GM19351 (cell line): ENCODE data around the gene VNN1.
A peak's percentile ranks its signal among the peaks of the same experiment; 100 is the strongest.
"Not testable (repeated sequence)": the region's sequence is repeated elsewhere in the genome, so short reads cannot be mapped to it uniquely, and the experiment has no call there.

Source experiments
- ATAC-seq: cut with Tn5 transposase; IDR thresholded peaks from one replicate; pipeline ENCODE4 v1.9.1; 2021; ENCODE audit warnings: mild to moderate bottlenecking, moderate library complexity; ENCODE audit not compliant: unreplicated experiment

The VNN1 gene

DNA sequence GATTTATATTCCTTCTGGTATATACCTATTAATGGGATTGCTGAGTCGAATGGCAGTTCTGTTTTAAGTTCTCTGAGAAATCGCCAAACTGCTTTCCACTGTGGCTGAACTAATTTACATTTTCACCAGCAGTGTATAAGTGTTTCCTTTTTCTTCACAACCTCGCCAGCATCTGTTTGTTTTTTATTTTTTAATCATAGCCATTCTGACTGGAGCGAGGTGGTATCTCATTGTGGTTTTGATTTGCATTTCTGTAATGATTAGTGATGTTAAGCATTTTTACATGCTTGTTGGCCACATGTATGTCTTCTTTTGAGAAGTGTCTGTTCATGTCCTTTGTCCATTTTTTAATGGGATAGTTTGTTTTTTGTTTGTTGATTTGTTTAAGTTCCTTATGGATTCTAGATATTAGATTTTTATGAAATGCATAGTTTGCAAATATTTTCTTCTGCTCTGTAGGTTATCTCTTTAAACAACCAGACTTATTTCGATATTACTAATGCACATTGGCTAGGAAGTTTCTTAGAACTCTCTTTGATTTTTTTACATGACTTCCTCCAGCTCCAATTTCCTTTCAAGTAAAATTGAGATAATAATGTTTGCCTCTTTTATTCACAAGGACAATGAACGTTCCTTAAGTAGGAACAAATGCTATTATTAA is 12.2 kb upstream of the VNN1 start:
- ATAC-seq, result peak; percentile 74

DNA sequence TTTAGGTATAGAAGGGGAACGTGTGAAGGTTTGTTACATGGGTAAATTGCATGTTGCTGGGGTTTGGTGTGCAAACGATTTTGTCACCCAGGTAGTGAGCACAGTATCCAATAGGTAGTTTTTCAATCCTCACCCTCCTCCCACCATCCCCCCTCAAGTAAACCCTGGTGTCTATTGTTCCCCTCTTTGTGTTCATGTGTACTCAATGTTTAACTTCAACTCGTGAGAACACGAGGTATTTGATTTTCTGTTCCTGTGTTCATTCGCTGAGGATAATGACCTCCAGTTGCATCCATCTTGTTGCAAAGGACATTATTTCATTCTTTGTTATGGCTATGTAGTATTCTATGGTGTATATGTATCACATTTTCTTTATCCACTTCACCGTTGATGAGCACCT is 11.6 kb upstream of the VNN1 start:
- no peak for ATAC-seq

DNA sequence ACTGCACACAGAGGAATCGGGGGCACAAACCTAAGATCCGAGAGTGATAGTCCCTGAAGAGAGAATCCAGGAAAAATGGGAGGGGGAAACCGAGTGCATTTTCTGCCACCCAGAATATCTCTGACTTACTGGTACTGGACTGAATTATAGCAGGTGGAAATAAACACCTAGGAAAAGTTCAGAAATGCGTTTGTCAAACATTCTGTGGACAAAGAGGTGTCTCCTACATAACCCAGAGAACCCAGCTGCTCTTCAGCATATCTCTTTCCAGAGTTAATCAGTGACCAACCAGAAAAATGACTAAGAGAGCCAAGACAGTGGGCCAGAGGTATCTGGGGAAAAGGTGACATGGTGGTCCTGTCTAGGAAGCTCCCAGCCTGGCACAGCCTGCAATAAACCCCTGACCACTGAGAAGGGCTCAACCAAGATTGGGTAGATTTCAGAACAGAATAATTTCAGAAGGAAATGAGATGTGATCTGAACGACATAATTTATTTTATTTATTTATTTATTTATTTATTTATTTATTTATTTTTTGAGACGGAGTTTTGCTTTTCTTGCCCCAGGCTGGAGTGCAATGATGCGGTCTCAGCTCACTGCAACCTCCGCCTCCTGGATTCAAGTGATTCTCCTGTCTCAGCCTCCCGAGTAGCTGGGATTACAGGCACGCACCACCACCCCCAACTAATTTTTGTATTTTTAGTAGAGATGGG is 6.0 kb upstream of the VNN1 start:
- no peak for ATAC-seq

DNA sequence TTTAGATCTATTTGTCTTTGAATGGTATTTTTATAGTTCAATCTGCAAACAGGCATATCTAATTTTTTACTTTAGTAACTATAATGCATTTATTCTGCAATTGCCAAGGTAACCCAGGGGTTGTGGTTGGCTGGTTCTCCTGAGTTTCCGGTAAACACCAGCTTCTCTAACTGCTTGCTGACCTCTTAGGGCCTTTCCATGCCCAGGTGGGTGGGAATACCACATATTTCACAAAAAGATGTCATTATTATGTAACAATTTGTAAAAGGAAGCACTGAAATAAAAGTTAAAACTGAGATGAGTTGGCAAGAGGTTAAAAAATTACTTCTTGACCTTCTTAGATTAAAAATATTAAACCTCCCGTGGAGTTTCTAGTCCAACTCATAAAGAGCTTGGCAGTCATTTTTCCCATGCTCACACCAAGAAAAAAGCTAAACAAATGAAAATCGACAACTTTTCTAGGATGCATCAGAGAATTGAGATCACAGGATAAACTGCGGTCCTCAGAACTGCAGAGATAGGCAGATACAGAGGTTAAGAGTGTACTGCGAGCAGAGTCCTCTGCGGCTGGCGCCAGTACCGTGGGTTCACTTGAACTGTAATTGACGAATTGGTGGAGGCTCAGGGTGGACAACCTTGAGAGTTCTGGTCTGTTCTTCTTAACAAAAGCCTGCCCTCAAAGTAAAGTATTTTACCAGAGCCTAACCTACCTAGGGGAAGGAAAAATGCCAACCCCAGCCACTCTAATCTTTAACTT is 2.2 kb upstream of the VNN1 start:
- ATAC-seq, result no peak

DNA sequence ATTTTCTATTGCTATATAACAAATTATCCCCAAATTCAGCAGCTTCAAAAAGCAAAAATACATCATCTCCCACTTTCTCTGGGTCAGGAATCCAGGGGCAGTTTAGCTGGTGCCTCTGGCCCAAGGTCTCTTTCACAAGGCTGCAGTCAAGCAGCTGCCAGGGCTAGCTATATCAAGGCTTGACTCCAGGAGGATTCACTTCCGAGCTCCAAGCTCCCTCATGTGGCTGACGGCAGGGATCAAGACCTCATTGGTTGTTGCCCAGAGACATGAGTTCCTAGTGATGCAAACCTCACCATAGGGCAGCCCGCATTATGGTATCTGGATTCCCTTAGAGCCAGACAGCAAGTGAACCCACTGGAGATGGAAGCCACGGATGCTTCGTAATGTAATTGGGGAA is 1.3 kb upstream of the VNN1 start:
- no peak for ATAC-seq

DNA sequence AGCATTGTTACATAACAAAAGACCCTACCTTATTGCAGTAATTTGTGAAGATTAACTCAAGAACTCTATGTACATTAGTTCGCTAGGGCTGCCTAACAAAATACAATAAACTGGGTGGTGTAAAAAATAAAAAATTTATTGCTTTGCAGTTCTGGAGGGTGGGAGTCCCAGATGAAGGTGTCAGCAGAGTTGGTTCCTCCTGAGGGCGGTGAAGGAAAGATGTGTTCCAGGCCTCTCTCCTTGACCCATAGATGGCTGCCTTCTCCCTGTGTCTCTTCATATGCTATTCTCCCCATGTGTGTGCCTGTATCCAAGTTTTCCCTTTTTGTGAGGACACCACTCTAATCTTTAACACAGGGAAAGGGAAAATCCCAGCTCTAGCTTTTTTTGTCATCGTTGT is 305 bp upstream of the VNN1 start:
- ATAC-seq, result no peak

DNA sequence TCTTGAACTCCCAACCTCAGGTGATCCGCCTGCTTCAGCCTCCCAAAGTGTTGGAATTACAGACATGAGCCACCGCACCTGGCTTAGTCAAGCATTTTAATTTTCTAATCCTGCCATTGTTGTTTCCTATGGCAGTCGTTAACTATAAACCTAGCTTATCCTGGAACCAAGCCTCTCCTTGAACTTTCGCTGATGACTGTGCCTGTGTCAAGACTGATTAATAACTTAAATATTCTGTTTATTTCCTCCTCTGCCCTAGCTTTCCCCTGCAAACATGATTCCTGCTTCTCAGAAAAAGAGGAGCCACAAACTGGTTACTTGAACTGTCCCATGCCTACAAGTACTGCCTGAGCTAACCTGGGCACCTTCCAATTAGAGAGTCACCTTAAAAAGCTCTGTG is 1.5 kb downstream of the VNN1 start:
- no peak for ATAC-seq

DNA sequence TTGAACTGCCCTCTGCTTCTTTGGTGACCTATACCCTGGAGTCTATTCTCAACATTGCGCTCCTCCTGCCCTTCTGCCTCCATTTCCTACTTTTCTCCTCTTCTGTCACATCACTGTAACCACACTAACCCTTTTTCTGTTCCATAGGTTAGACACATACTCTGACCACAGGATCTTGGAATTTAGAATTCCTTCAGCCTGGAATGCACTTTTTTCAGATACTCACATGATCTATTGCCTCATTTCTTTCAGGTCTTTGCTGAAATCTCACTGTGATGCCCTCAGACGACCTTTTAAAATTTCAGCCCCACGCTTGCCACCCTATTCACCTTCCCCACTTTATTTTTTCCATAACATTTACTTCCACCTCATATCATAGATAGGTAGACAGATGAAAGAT is 5.1 kb downstream of the VNN1 start:
- no peak for ATAC-seq

DNA sequence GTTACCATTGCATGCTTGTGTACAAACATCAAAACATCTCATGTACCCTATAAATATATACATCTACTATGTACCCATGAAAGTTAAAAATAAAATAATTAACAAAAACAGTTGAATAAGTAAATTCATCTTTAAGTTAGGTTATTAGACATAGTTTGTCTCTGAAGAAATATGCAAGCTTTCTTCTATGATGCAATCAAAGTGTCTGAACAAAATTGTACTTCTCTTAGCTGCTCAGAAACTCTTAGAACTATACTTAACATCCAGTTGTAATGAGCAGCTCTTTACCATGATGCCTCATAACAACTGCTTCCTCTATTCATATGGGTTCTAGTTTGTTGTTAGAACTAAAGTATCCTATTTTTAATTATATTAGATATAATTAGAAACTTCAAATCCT is 5.9 kb downstream of the VNN1 start:
- ATAC-seq, result no peak

DNA sequence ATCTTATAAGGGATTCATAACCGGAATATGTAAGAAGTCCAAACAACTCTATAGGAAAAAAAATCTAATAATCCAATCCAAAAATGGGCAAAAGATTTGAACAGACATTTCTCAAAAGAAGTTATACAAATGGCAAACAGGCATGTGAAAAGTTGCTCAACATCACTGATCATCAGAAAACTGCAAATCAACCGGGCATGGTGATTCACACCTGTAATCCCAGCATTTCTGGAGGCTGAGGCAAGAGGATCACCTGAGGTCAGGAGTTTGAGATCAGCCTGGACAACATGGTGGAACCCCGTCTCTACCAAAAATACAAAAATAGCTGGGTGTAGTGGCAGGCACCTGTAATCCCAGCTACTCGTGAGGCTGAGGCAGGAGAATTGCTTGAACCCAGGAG is 7.1 kb downstream of the VNN1 start:
- ATAC-seq, result not testable (repeated sequence)

DNA sequence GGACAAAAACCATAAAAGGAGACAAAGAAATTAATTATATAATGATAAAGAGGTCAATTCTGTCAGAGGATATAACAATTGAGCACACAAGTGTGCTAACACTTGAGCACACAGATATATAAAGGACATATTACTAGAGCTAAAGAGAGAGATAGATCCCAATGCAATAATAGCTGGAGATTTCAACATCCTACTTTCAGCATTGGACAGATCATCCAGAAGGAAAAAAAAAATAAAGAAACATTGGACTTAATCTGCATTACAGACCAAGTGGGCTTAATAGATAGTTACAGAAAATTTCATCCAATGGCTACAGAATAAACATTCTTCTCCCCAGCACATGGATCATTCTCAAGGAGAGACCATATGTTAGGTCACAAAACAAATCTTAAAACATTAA is 9.9 kb downstream of the VNN1 start:
- ATAC-seq, result no peak

DNA sequence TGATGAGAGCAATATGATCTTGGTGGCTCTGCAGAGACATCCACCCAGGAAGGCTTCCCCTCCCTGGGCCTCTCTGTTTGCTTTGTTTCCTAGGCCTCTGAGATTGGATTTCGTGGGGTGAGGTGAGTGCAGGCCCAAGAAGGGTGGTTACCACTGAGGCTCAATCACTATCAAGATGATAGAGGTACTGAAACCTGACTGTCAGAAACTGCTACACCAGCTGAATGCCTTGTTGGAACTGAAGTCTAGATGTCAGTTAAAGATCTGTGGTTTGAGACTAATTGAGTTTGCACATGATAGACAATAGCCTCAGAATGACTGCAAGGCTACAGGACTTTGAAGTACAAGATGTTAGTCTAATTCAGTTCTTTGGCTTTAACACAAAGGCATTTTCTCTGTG is 15.2 kb downstream of the VNN1 start:
- ATAC-seq, result peak; percentile 98

DNA sequence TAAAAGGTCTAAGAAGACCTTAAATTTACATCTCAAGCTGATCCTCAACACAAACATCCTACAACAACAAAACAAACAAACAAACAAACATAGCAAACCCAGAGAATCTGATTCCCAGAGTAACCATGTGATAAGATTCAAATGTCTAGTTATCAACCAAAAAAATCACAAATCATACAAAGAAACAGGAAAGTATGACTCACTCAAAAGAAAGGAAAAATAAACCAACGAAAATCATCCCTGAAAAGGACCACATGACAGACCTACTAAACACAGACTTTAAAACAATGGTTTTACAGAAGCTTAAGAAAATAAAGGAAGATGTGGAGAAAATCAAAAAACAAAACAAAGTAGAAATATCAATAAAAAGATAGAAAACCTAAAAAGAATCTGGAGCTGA is 18.1 kb downstream of the VNN1 start:
- ATAC-seq, result no peak

DNA sequence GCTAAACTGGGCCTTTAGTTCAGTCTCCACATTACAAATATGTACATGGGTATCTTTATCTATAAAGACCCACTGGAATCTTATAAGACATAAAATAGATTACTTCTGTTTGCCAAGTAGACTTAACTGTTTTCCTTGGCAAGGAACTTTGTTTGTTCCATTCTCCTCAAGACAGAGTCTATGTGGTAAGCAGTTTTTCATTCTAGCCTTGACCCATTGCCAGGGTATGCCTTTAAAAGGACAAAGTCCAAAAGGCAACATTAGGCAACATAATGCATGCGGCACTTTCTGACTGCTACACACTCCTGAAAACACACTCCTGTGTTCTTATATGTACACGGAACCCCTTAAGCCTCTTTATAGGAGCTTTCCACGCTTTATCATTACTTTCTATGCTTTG is 20.4 kb downstream of the VNN1 start:
- no peak for ATAC-seq

DNA sequence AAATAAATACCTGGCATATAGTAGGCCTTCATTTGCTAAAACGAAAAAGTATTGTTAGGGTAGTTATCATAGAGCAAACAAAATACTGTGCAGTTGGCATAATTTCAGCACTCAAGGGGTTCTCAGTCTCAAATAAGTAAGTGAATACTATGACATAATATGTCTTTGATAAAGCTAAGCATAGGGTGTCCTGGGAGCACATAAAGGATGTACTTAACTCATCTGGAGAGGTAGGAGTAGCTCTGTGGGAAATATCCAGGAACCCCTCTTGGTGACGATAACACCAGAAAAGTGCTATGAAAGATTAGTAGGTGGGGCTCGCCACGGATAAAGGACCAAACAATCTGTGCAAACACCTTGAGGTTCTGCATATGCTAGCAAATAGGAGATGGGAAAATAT is 23.2 kb downstream of the VNN1 start:
- no peak for ATAC-seq

DNA sequence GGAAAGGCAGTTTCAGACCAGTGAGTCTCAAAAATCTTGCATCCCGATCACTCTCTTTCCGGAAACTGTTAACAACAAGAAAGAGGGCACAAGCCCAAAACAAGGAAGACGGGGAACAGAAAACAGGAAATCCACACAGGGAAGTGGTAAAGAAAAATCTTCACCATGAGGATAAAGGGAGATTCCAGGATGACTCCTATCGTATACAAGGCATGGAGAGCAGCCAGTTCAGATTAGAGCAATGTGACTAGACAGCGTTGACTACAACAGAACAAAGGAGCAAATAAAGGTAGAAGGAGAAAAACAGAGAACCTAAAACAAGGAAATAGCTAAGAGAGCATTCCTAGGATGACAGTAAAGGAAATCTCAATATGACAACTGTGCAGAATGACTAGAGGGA is 26.5 kb downstream of the VNN1 start:
- no peak for ATAC-seq

DNA sequence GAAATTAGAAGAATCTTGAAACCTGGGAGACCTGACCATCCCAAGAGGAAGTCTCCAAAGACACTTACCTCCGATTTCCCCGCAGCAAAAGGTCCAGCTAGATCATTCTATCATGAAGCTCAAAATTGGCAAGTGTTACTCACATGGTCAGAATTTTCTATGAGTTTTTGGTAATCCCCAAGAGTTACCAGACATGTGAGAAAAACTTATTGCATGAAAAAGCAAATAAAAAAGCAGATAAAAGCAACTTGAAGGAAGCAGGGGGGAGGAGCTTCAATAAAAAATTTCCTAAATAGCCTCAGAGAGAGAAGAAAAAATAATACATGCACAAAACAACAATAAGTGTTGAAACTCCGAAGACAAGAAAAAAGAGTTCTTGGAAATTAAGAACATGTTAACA is 27.3 kb downstream of the VNN1 start:
- ATAC-seq, result no peak

DNA sequence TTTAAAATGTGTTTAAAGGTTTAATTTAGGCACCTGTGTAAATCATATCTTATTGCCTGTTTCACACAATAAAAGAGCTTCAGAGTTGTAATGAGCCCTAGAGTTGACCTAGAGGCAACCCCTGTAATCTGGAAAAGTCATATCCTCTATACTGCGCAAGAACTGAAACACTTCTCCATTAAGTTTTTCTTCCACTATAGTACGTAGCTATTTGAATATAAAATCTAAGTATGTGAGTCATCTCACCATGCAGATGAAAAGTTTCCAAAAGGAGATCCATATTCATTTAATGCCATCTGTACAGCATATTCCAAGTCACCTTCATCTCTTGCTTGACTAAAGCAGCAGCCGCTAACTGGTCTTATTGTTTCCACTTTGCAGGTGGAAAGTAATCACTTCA is 28.8 kb downstream of the VNN1 start:
- ATAC-seq, result no peak

DNA sequence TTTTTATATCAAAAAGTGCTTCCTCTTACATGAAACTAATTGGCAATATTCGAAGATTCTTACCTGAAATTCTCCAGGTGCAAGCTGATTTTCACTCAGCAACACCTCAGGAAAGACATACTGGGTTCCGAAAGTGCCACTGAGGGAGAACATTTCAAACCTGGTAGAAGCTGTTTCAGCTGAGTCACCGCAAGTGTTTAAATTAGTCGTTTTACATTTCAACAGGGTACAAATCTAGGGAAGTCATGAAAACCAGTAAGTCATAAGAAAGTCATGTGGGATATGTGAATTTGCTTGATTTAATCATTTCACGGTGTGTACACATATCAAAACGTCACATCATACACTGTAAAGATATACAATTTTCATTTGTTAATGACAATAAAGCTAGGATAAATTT is 29.6 kb downstream of the VNN1 start:
- ATAC-seq, result no peak

DNA sequence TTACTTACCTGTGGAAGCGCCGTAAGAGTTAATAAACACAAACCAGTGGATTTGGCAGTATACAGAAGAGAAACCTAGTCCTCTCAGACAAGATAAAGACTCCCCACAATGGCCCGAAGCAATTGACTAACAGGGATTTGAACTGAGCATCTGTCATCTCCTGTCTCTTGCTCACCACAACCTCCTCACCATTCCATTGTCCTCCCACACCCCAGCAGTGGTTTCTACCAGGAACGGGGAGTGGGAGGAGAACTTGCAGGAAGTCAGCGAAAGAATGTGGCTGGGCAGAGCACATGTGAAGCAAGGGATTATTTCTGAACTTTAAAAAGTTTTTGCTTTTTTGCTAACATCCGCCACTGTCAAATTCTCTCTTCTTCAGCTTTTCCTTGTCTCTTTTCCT is 30.3 kb downstream of the VNN1 start:
- no peak for ATAC-seq

DNA sequence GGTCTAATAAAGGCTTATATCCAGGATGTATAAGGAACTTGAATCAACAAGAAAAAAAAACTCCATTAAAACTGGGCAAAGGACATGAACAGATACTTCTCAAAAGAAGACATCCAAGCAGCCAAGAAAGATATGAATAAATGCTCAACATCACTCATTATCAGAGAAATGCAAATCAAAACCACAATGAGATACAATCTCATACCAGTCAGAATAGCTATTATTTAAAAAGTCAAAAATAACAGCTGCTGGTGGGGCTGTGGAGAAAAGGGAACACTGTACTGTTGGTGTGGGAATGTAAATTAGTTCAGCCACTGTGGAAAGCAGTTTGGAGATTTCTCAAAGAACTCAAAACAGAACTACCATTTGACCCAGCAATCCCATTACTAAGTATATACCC is 34.8 kb downstream of the VNN1 start:
- ATAC-seq, result not testable (repeated sequence)

DNA sequence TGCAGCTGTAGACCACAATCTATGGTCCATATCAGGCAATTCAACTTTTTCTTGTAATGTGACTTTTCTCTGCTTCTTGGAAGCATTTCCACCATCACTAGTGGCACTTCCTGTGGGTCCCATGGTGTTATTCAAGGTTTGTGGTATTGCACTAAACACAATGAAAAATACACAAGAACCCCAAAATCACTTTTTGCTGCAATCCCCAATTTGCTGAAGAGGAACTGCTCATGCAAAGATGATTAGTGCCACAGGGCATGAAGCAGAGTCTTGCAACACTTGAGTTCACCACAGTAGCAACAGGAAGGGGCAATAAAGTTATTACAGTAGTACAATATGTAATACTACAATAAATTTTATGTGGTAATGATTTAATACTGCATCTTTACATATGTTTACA is 38.1 kb downstream of the VNN1 start:
- ATAC-seq, result no peak
